OCI-LY1 (cell line): ENCODE measurements around the gene GMDS.

Experiments
- CTCF ChIP-seq: fragments of 200-600 bp; sonication (generic), shearing (Covaris generic); IDR thresholded peaks from 2 replicates; pipeline ENCODE4 v1.5.1; 2017; ENCODE audit warnings: mild to moderate bottlenecking, antibody characterized with exemption, low read length, moderate library complexity, mixed read lengths
- EZH2 ChIP-seq: fragments of 200-600 bp; sonication (generic), shearing (Covaris generic); IDR thresholded peaks from 2 replicates; pipeline ENCODE4 v1.8.0; 2017; ENCODE audit warnings: borderline replicate concordance, mixed run types, mild to moderate bottlenecking, antibody characterized with exemption, low read length, moderate library complexity, mixed read lengths

- TF ChIP-seq CTCF, result no peak
- TF ChIP-seq EZH2, result no peak
Observed at GRCh38 chr6:1837826-1838225, 407.6 kb downstream of the GMDS start.
